Activated B cell treated with CpG ODN at 0.5 μM for 24 hours (primary cell): ENCODE results near the gene NUDCD2. TPM values are rescaled to one million over a fixed set of nuclear protein-coding genes. Genes with fewer than 3 reads are reported as not detected.

Experiments used
- ATAC-seq: fragments of 200-7000 bp; cut with Tn5 transposase; one replicate; pipeline ENCODE4 v1.10.0; 2021; ENCODE audit warnings: low read depth, mild to moderate bottlenecking, moderate library complexity
- CTCF ChIA-PET: fragments of 350-600 bp; sonication (Branson Sonifier 250); formaldehyde crosslinking; loops from one replicate; lab custom pipeline; 2021; ENCODE audit warnings: antibody characterized with exemption; lab: Charles Lee
- POLR2A ChIA-PET: fragments of 350-600 bp; sonication (Branson Sonifier 250); formaldehyde crosslinking; loops from one replicate; lab custom pipeline; 2021; ENCODE audit warnings: antibody characterized with exemption; lab: Charles Lee
- DNase-seq: peaks from one replicate; pipeline ENCODE4 v3.0.0; 2022
- H3K27ac Mint-ChIP-seq: one replicate; pipeline ENCODE4 v1.8.0; 2020; ENCODE audit warnings: mixed read lengths
- H3K27me3 Mint-ChIP-seq: one replicate; pipeline ENCODE4 v1.8.0; 2021; ENCODE audit warnings: mixed read lengths
- H3K36me3 Mint-ChIP-seq: one replicate; pipeline ENCODE4 v1.8.0; 2021; ENCODE audit warnings: low read depth, mixed read lengths
- H3K4me1 Mint-ChIP-seq: one replicate; pipeline ENCODE4 v1.8.0; 2021; ENCODE audit warnings: mixed read lengths
- H3K4me3 Mint-ChIP-seq: one replicate; pipeline ENCODE4 v1.8.0; 2020; ENCODE audit warnings: mild to moderate bottlenecking, mixed read lengths
- H3K9me3 Mint-ChIP-seq: one replicate; pipeline ENCODE4 v1.8.0; 2020; ENCODE audit warnings: mixed read lengths
- CTCF ChIP-seq: fragments of 200-600 bp; IDR thresholded peaks from one replicate; pipeline ENCODE4 v1.8.0; 2022; ENCODE audit warnings: antibody characterized with exemption, mild to moderate bottlenecking
- intact Hi-C: fragments of 100-400 bp; cut with micrococcal nuclease; formaldehyde crosslinking; loops from one replicate; pipeline ENCODE4 v1.15.1; 2024
- total RNA-seq: library from RNA; stranded (reverse); gene quantifications from 2 replicates; pipeline ENCODE4 v1.2.3, GENCODE V29; 2022

Gene NUDCD2
- total RNA-seq, 1 donor from 2014 or later = 28.1 TPM

DNA sequence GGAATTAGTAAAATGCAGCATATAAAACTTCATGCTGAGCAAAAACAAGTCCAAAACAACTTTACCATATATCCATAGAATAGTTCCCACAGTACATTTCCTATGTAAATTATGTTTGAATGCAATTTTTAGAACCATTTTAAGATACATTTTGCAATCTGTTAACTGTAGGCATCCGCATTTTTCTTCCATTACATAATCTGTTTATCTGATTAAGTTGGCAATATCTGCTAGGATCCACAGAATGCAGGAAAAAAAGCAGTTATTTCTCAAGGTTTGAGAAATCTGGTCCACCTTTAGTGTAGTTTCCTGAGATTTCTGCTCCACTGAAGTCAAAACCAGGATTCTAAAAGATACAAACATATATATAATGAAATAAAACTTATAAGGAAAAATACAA lies 6.2 kb downstream of the NUDCD2 start:
- intact Hi-C loops = no loop called here
- Mint-ChIP-seq H3K4me3 (no peak overlapping the region), H3K27ac (no peak overlapping the region), H3K9me3 (no peaks in the 10 kb centered on the region), H3K4me1 (peaks cover 10% of the 10 kb centered on the region), H3K36me3 (peaks cover 50% of the 10 kb centered on the region), H3K27me3 (no peaks in the 10 kb centered on the region)
- ChIA-PET CTCF (no interaction called here), POLR2A (no interaction called here)
- ATAC-seq (no peak), DNase-seq (no peak)
- no peak for TF ChIP-seq CTCF

- ATAC-seq (no peak), DNase-seq (no peak)
- CTCF ChIA-PET = no interaction called here
- H3K27me3 Mint-ChIP-seq = no peaks in the 10 kb centered on the region
- peaks cover 67% of the 10 kb centered on the region for H3K36me3 Mint-ChIP-seq
- H3K4me3 Mint-ChIP-seq = no peak overlapping the region
- H3K4me1 Mint-ChIP-seq = peaks cover 3% of the 10 kb centered on the region
- no peak overlapping the region for H3K27ac Mint-ChIP-seq
- intact Hi-C loops = no loop called here
- POLR2A ChIA-PET = interaction anchor here (1.5 kb wide), 1 partner anchor 8 kb away, joined by 4 read pairs; the partner anchor contains the start of genes HMMR and NUDCD2
- H3K9me3 Mint-ChIP-seq = no peaks in the 10 kb centered on the region
- TF ChIP-seq CTCF = no peak
These were observed 8.4 kb downstream of the NUDCD2 start for GRCh38 chr5:163451489-163451888.

- Mint-ChIP-seq H3K27me3 (no peaks in the 10 kb centered on the region), H3K36me3 (peaks cover 70% of the 10 kb centered on the region), H3K4me1 (no peaks in the 10 kb centered on the region), H3K4me3 (no peak overlapping the region), H3K9me3 (no peaks in the 10 kb centered on the region), H3K27ac (no peak overlapping the region)
- TF ChIP-seq CTCF = no peak
- ATAC-seq (no peak), DNase-seq (no peak)
- ChIA-PET POLR2A (interaction anchor here (1.5 kb wide), 1 partner anchor 11 kb away, joined by 7 read pairs; the partner anchor contains the start of genes HMMR and NUDCD2), CTCF (no interaction called here)
- intact Hi-C loops = no loop called here
These were observed 11.4 kb downstream of the NUDCD2 start for GRCh38 chr5:163448491-163448890.

- H3K9me3 Mint-ChIP-seq = no peaks in the 10 kb centered on the region
- peaks cover 73% of the 10 kb centered on the region for H3K36me3 Mint-ChIP-seq
- H3K27ac Mint-ChIP-seq = no peak overlapping the region
- H3K4me3 Mint-ChIP-seq = no peak overlapping the region
- DNase-seq (no peak), ATAC-seq (no peak)
- H3K4me1 Mint-ChIP-seq = no peaks in the 10 kb centered on the region
- H3K27me3 Mint-ChIP-seq = no peaks in the 10 kb centered on the region
- POLR2A ChIA-PET = interaction anchor here (1.1 kb wide), 1 partner anchor 12 kb away, joined by 20 read pairs; the partner anchor contains the start of genes HMMR and NUDCD2
- intact Hi-C loops = no loop called here
- CTCF ChIA-PET = no interaction called here
- no peak for TF ChIP-seq CTCF
These were observed 12.0 kb downstream of the NUDCD2 start for GRCh38 chr5:163447875-163448274.

GRCh38 chr5:163447191-163447590 lies 12.7 kb downstream of the NUDCD2 start:
- POLR2A ChIA-PET = interaction anchor here (1.1 kb wide), 1 partner anchor 13 kb away, joined by 20 read pairs; the partner anchor contains the start of genes HMMR and NUDCD2
- Mint-ChIP-seq H3K9me3 (no peaks in the 10 kb centered on the region), H3K27ac (no peak overlapping the region), H3K4me3 (no peak overlapping the region), H3K27me3 (no peaks in the 10 kb centered on the region), H3K4me1 (no peaks in the 10 kb centered on the region), H3K36me3 (peaks cover 75% of the 10 kb centered on the region)
- ATAC-seq = no peak
- no peak for TF ChIP-seq CTCF
- no peak for DNase-seq
- CTCF ChIA-PET = no interaction called here
- intact Hi-C loops = no loop called here
